K562 (cell line): ENCODE data around the gene ZMIZ1. TPM values are rescaled to one million over a fixed set of nuclear protein-coding genes. Genes with fewer than 3 reads are reported as not detected.

Experiments
- ATAC-seq: fragments of 200-7000 bp; cut with Tn5 transposase; 3 replicates; pipeline ENCODE4 v1.9.1; 2020; ENCODE audit warnings: moderate library complexity
- BruUV-seq: library from RNA; stranded (reverse); fragments of 400-500 nt; replicated peaks from 2 replicates; lab custom pipeline; 2021; lab: Mats Ljungman, UMichigan
- CTCF ChIA-PET: fragments of 300-600 bp; formaldehyde crosslinking; extraction: SDS; loops from one replicate; lab custom pipeline; 2021; ENCODE audit warnings: low intra/inter-chr PET ratio; lab: Yijun Ruan, JAX
- POLR2A ChIA-PET: fragments of 300-600, 350-650 bp; sonication (Branson Sonifier 250); formaldehyde crosslinking; extraction: SDS; loops from one replicate; lab custom pipeline; 2021; ENCODE audit warnings: antibody characterized with exemption, inconsistent platforms; lab: Yijun Ruan, JAX
- DNase-seq, 4 experiments: peaks; one replicate each; pipeline versions ENCODE4 v3.0.0 to v3.0.0-alpha.2; 2011 to 2018; ENCODE audit warnings: low spot score in 3 of 4, mixed read lengths in 3 of 4; ENCODE audit errors: extremely low read depth in 1 of 4
- FAIRE-seq: peaks from 2 replicates; lab custom pipeline; 2011; peaks lifted over from hg19 to GRCh38; lab: Jason Lieb, UNC
- H2AFZ ChIP-seq: 2 replicates; pipeline ENCODE4 v1.6.0; 2011; ENCODE audit warnings: low read depth, low read length, control low read depth, inconsistent platforms
- H3K27ac ChIP-seq: fragments of 200-600 bp; 3 replicates; pipeline ENCODE4 v1.8.0; 2011; ENCODE audit warnings: low read depth, mild to moderate bottlenecking, control low read depth, inconsistent platforms, low read length, moderate library complexity, mixed read lengths; ENCODE audit errors: extremely low read depth
- H3K27me3 ChIP-seq, 2 experiments: fragments of 300-600 bp in 1 of 2; 2 replicates in 1 of 2; 3 replicates in 1 of 2; pipeline versions ENCODE4 v1.6.0 to v1.8.0; 2011; ENCODE audit warnings: inconsistent platforms in 2 of 2, low read length in 2 of 2, mild to moderate bottlenecking in 1 of 2, mixed read lengths in 1 of 2, moderate library complexity in 1 of 2; ENCODE audit not compliant: control insufficient read depth in 2 of 2, insufficient read depth in 2 of 2
- H3K36me3 ChIP-seq: fragments of 300-600 bp; 3 replicates; pipeline ENCODE4 v1.8.0; 2011; ENCODE audit warnings: mild to moderate bottlenecking, low read length, inconsistent platforms; ENCODE audit not compliant: control insufficient read depth, insufficient read depth
- H3K4me1 ChIP-seq, 2 experiments: fragments of 200-600 bp in 1 of 2; replicated peaks in 1 of 2; 2 replicates in 1 of 2; 3 replicates in 1 of 2; pipeline versions ENCODE4 v1.5.1 to v1.8.0; 2011; ENCODE audit warnings: inconsistent platforms in 2 of 2, low read length in 2 of 2, mild to moderate bottlenecking in 1 of 2, mixed read lengths in 1 of 2, moderate library complexity in 1 of 2; ENCODE audit not compliant: control insufficient read depth in 2 of 2, insufficient read depth in 2 of 2
- H3K4me2 ChIP-seq: 2 replicates; pipeline ENCODE4 v1.6.1; 2011; ENCODE audit warnings: low read length, control low read depth, inconsistent platforms, mixed read lengths; ENCODE audit not compliant: insufficient read depth
- H3K4me3 ChIP-seq: fragments of 200-600 bp; sonication (generic), shearing (Covaris generic); 2 replicates; pipeline ENCODE4 v1.5.1; 2016; ENCODE audit warnings: control low read depth, inconsistent platforms
- H3K79me2 ChIP-seq: fragments of 200-600 bp; 3 replicates; pipeline ENCODE4 v1.8.0; 2011; ENCODE audit warnings: low read length, inconsistent platforms; ENCODE audit not compliant: control insufficient read depth, insufficient read depth
- H3K9ac ChIP-seq, 2 experiments: 2 replicates each; pipeline versions ENCODE4 v1.6.0 to v1.6.1; 2011; ENCODE audit warnings: low read depth in 2 of 2, low read length in 2 of 2, control low read depth in 1 of 2, inconsistent platforms in 1 of 2, mild to moderate bottlenecking in 1 of 2, mixed read lengths in 1 of 2; ENCODE audit not compliant: insufficient read depth in 1 of 2
- H3K9me1 ChIP-seq: one replicate; pipeline ENCODE4 v1.6.0; 2011; ENCODE audit warnings: inconsistent platforms, mild to moderate bottlenecking, low read length, moderate library complexity; ENCODE audit not compliant: control insufficient read depth, insufficient read depth
- H3K9me3 ChIP-seq: replicated peaks from 2 replicates; pipeline ENCODE4 v1.5.1; 2011; ENCODE audit warnings: low read depth, low read length, inconsistent platforms; ENCODE audit not compliant: control insufficient read depth, insufficient read depth
- H4K20me1 ChIP-seq: replicated peaks from 2 replicates; pipeline ENCODE4 v1.6.1; 2011; ENCODE audit warnings: low read length, inconsistent platforms, mixed read lengths; ENCODE audit not compliant: control insufficient read depth, insufficient read depth
- BCOR ChIP-seq: fragments of 450-650 bp; IDR thresholded peaks from 2 replicates; pipeline ENCODE4 v1.6.1; 2016
- BRD9 ChIP-seq: fragments of 450-650 bp; IDR thresholded peaks from 2 replicates; pipeline ENCODE4 v1.6.1; 2018; ENCODE audit warnings: low read depth; ENCODE audit not compliant: partially characterized antibody
- EWSR1 ChIP-seq: fragments of 450-650 bp; IDR thresholded peaks from 2 replicates; pipeline ENCODE4 v1.6.1; 2018; ENCODE audit warnings: borderline replicate concordance, mild to moderate bottlenecking, low read depth, moderate library complexity; ENCODE audit not compliant: partially characterized antibody
- HDAC2 ChIP-seq: fragments of 450-650 bp; IDR thresholded peaks from 2 replicates; pipeline ENCODE4 v1.6.1; 2016; ENCODE audit warnings: mild to moderate bottlenecking
- KDM1A ChIP-seq, 2 experiments: fragments of 450-650 bp; IDR thresholded peaks; 2 replicates each; pipeline ENCODE4 v1.6.1; 2016; ENCODE audit warnings: mild to moderate bottlenecking in 2 of 2
- MXD1 ChIP-seq: fragments of 250-450 bp; sonication (Bioruptor Pico); IDR thresholded peaks from 2 replicates; pipeline ENCODE4 v1.8.0; 2021; ENCODE audit warnings: borderline replicate concordance, mild to moderate bottlenecking, moderate library complexity; ENCODE audit not compliant: poor library complexity, severe bottlenecking
- PPARD ChIP-seq: fragments of 250-450 bp; sonication (Bioruptor Pico); IDR thresholded peaks from 2 replicates; pipeline ENCODE4 v1.8.0; 2022; ENCODE audit warnings: inconsistent platforms, mild to moderate bottlenecking, moderate library complexity
- RBM25 ChIP-seq: fragments of 200-400 bp; formaldehyde crosslinking; IDR thresholded peaks from 2 replicates; pipeline ENCODE4 v1.6.1; 2018; ENCODE audit warnings: low read length, low read depth, moderate library complexity; ENCODE audit not compliant: severe bottlenecking
- RCOR1 ChIP-seq, 2 experiments: IDR thresholded peaks; 2 replicates each; pipeline ENCODE4 v1.6.1; 2012; ENCODE audit warnings: low read depth in 2 of 2, low read length in 2 of 2, borderline replicate concordance in 1 of 2, improper control_type of control experiment in 1 of 2
- SMARCA5 ChIP-seq: fragments of 450-650 bp; IDR thresholded peaks from 2 replicates; pipeline ENCODE4 v1.6.1; 2016
- ZFP36 ChIP-seq: fragments of 150-350 bp; IDR thresholded peaks from 2 replicates; pipeline ENCODE4 v1.6.1; 2018; ENCODE audit warnings: low read length, low read depth; ENCODE audit not compliant: partially characterized antibody
- WGBS: fragments of 100-300 bp; shearing (Covaris generic); methylation state at CpG from one replicate; pipeline ENCODE4 v1.1.6; 2016; ENCODE audit warnings: low coverage, mixed read lengths; ENCODE audit not compliant: insufficient coverage; ENCODE audit errors: missing lambda C conversion rate; 5-methylcytosine and 5-hydroxymethylcytosine counted together
- in situ Hi-C: fragments of 300-500 bp; cut with MboI; formaldehyde crosslinking; loops from 4 replicates; pipeline ENCODE4 v1.15.0; 2018; ENCODE audit warnings: inconsistent platforms, mixed read lengths
- intact Hi-C: fragments of 100-400 bp; cut with micrococcal nuclease; formaldehyde crosslinking; loops from 2 replicates; pipeline ENCODE4 v1.14.2; 2022
- polyA plus RNA-seq, 8 experiments: library from polyadenylated mRNA; depleted of rRNA in 4 of 8; stranded (reverse) in 5 of 8; unstranded in 3 of 8; fragments of >200 nt; fragmentation: Nextera tagmentation in 2 of 8; fragmentation: Illumina TruSeq in 1 of 8; extraction: Ambion mirVana in 2 of 8; extraction: Trizol in 1 of 8; gene quantifications; 2 replicates each; pipeline versions ENCODE4 v1.2.1 to v1.2.3, GENCODE V29; 2011 to 2014; ENCODE audit warnings: inconsistent platforms in 1 of 8, missing spikeins in 1 of 8
- total RNA-seq, 7 experiments: library from RNA; depleted of rRNA in 6 of 7; stranded (reverse); fragments of >200 nt in 6 of 7; fragmentation: Illumina TruSeq in 2 of 7; extraction: Trizol in 2 of 7; gene quantifications; 2 replicates each; pipeline versions ENCODE4 v1.2.1 to v1.2.3, GENCODE V29; 2011 to 2021; ENCODE audit warnings: low replicate concordance in 1 of 7

The ZMIZ1 gene
- total and polyA plus RNA-seq, 9 of the 15 experiments (the other 6 are each of a cell fraction or from before 2014, with no cell fraction given): 1.0 to 37.3 (median 4.3) TPM

- intact Hi-C loops: loop anchor here (5.0 kb wide), 1 partner anchor 43 kb away; no protein-coding TSS in a partner anchor
- H3K27me3 ChIP-seq: no peaks in the 10 kb centered on the region
- H2AFZ ChIP-seq: no peak overlapping the region
- no peaks in the 10 kb centered on the region for H3K9me3 ChIP-seq
- BruUV-seq: no TSS peak
- FAIRE-seq (no peak), DNase-seq (no peak), ATAC-seq (no peak)
- POLR2A ChIA-PET: interaction anchor here (0.7 to 1.3 kb wide), 3 partner anchors 10 to 95 kb away, joined by 3 read pairs; no protein-coding TSS in a partner anchor
- no peak overlapping the region for H3K27ac ChIP-seq
- WGBS: 66% methylated on average over 7 of the region's 7 CpGs
- H3K9me1 ChIP-seq: peaks cover 5% of the 10 kb centered on the region
- peaks cover 44 to 66% of the 10 kb centered on the region in 2 experiments for H3K4me1 ChIP-seq
- peak overlapping the region in 1 of 2 experiments; percentile 49; a peak in 2 of 4 replicates for H3K9ac ChIP-seq
- peaks cover 40% of the 10 kb centered on the region for H3K36me3 ChIP-seq
- no peaks in the 10 kb centered on the region; the same call in 1 of the 2 replicates for H4K20me1 ChIP-seq
- in situ Hi-C loops: no loop called here
- TF ChIP-seq BCOR (peak; percentile 88), ZFP36 (peak; percentile 90), EWSR1 (no peak), BRD9 (peak; percentile 71), RBM25 (peak; percentile 90), KDM1A (IDR thresholded peaks at IDR 0.05) (peak; percentile 72 to 77; a peak in 3 of 4 replicates), RCOR1 (IDR thresholded peaks at IDR 0.05; ENCODE audit: borderline replicate concordance in 1 of 2, low read depth in 2 of 2, low read length in 2 of 2) (peak in 1 of 2 experiments; percentile 35; a peak in 1 of 4 replicates), HDAC2 (peak; percentile 30; the same call in 1 of the 2 replicates), PPARD (no peak), SMARCA5 (0 out of 2 replicates have a peak, but pooled peaks have one; percentile 29), MXD1 (no peak)
- H3K79me2 ChIP-seq: peaks cover 10% of the 10 kb centered on the region
- no peak overlapping the region for H3K4me2 ChIP-seq
- H3K4me3 ChIP-seq: no peak overlapping the region
- CTCF ChIA-PET: no interaction called here
Observed at GRCh38 chr10:79125092-79125491, 56.3 kb downstream of the ZMIZ1 start.
